GM12878 (cell line): ENCODE results near the gene INF2. TPM values are rescaled to one million over a fixed set of nuclear protein-coding genes. Genes with fewer than 3 reads are reported as not detected.

Experiments
- BRCA1 ChIP-seq: IDR thresholded peaks from 2 replicates; pipeline ENCODE4 v1.6.1; 2011; ENCODE audit warnings: low read depth, low read length, improper control_type of control experiment
- E4F1 ChIP-seq: fragments of 450-650 bp; IDR thresholded peaks from 2 replicates; pipeline ENCODE4 v1.6.1; 2018; ENCODE audit warnings: borderline replicate concordance, mild to moderate bottlenecking; ENCODE audit not compliant: partially characterized antibody
- ELK1 ChIP-seq: IDR thresholded peaks from 2 replicates; pipeline ENCODE4 v1.6.1; 2012; ENCODE audit warnings: low read depth, low read length, improper control_type of control experiment
- HCFC1 ChIP-seq: fragments of 150-350 bp; IDR thresholded peaks from 2 replicates; pipeline ENCODE4 v1.6.1; 2014; ENCODE audit warnings: low read length
- MYC ChIP-seq: IDR thresholded peaks from 2 replicates; pipeline ENCODE4 v1.6.1; 2011; ENCODE audit warnings: mild to moderate bottlenecking, low read length, moderate library complexity, inconsistent platforms; ENCODE audit not compliant: insufficient read depth, insufficient replicate concordance, insufficient read length, severe bottlenecking
- PRDM15 ChIP-seq: fragments of 450-650 bp; formaldehyde crosslinking; IDR thresholded peaks from 2 replicates; pipeline ENCODE4 v1.4.0; 2020; ENCODE audit warnings: mild to moderate bottlenecking, moderate library complexity
- SMAD1 ChIP-seq: fragments of 450-650 bp; IDR thresholded peaks from 2 replicates; pipeline ENCODE4 v1.6.1; 2018; ENCODE audit warnings: mild to moderate bottlenecking, low read depth; ENCODE audit not compliant: partially characterized antibody
- YBX1 ChIP-seq: fragments of 450-650 bp; IDR thresholded peaks from 2 replicates; pipeline ENCODE4 v1.6.1; 2016; ENCODE audit warnings: antibody characterized with exemption
- ZBTB33 ChIP-seq: fragments of 450-650 bp; IDR thresholded peaks from 2 replicates; pipeline ENCODE4 v1.6.1; 2017; ENCODE audit warnings: mild to moderate bottlenecking
- polyA plus RNA-seq, 11 experiments: library from polyadenylated mRNA; depleted of rRNA in 4 of 11; unstranded in 6 of 11; stranded (reverse) in 5 of 11; fragments of >200 nt; fragmentation: Nextera tagmentation in 4 of 11; fragmentation: Illumina TruSeq in 1 of 11; extraction: Ambion mirVana in 4 of 11; extraction: Trizol in 1 of 11; gene quantifications; 1 replicate in 1 of 11; 2 replicates in 10 of 11; pipeline versions ENCODE4 v1.2.1 to v1.2.3, GENCODE V29; 2011 to 2016; ENCODE audit warnings: inconsistent platforms in 2 of 11, missing spikeins in 2 of 11, low read depth in 1 of 11
- total RNA-seq, 4 experiments: library from RNA; depleted of rRNA in 3 of 4; stranded (reverse); fragments of >200 nt in 3 of 4; fragmentation: Illumina TruSeq in 1 of 4; extraction: Trizol in 1 of 4; gene quantifications; 2 replicates each; pipeline versions ENCODE4 v1.2.1 to v1.2.3, GENCODE V29; 2013 to 2021

Gene INF2
- total and polyA plus RNA-seq, 10 of the 15 experiments (the other 5 are each of a cell fraction or from before 2014, with no cell fraction given) = 0.72 to 43.2 (median 8.3) TPM

- no peak for TF ChIP-seq PRDM15 (CRISPR knock-in tag)
- no peak for TF ChIP-seq BRCA1
- TF ChIP-seq HCFC1 = no peak
- no peak for TF ChIP-seq ZBTB33
- TF ChIP-seq E4F1 = no peak
- no peak for TF ChIP-seq ELK1
- no peak for TF ChIP-seq SMAD1
- TF ChIP-seq MYC = no peak
- no peak for TF ChIP-seq YBX1
These were observed 9.2 kb upstream of the INF2 start (continued) for GRCh38 chr14:104680056-104680805.
